Fibroblast of lung (primary cell): Measurements from ENCODE around the gene ACE. TPM values are rescaled to one million over a fixed set of nuclear protein-coding genes. Genes with fewer than 3 reads are reported as not detected.

Experiments used
- DNase-seq, 2 donors: peaks; one replicate each; pipeline versions ENCODE4 v3.0.0 to v3.0.0-alpha.2; 2010; ENCODE audit warnings: low read depth in 2 of 2
- H2AFZ ChIP-seq: 2 replicates; pipeline ENCODE4 v1.5.1; 2012; ENCODE audit warnings: low read length, control low read depth, inconsistent platforms
- H3K27ac ChIP-seq: 2 replicates; pipeline ENCODE4 v1.5.1; 2011; ENCODE audit warnings: low read length, control low read depth; ENCODE audit not compliant: insufficient read depth
- H3K27me3 ChIP-seq: 2 replicates; pipeline ENCODE4 v1.5.1; 2011; ENCODE audit warnings: mild to moderate bottlenecking, low read length; ENCODE audit not compliant: control insufficient read depth, insufficient read depth
- H3K36me3 ChIP-seq: 2 replicates; pipeline ENCODE4 v1.5.1; 2011; ENCODE audit warnings: low read length; ENCODE audit not compliant: control insufficient read depth, insufficient read depth
- H3K4me1 ChIP-seq: 2 replicates; pipeline ENCODE4 v1.5.1; 2011; ENCODE audit warnings: low read length; ENCODE audit not compliant: control insufficient read depth, insufficient read depth; ENCODE audit errors: extremely low read depth
- H3K4me2 ChIP-seq: 2 replicates; pipeline ENCODE4 v1.5.1; 2011; ENCODE audit warnings: low read length, control low read depth; ENCODE audit not compliant: insufficient read depth; ENCODE audit errors: extremely low read depth
- H3K4me3 ChIP-seq, 4 experiments: fragments of 200-600 bp in 1 of 4; sonication (generic) in 1 of 4; replicated peaks in 1 of 4; 2 replicates each; pipeline ENCODE4 v1.5.1; 2011 to 2016; ENCODE audit warnings: low read length in 4 of 4, low read depth in 3 of 4, mild to moderate bottlenecking in 3 of 4, control low read depth in 2 of 4, inconsistent platforms in 1 of 4, mixed read lengths in 1 of 4; ENCODE audit not compliant: insufficient read depth in 1 of 4; ENCODE audit errors: control extremely low read depth in 1 of 4
- H3K79me2 ChIP-seq: 2 replicates; pipeline ENCODE4 v1.5.1; 2012; ENCODE audit warnings: mild to moderate bottlenecking, low read length, inconsistent platforms; ENCODE audit not compliant: control insufficient read depth, insufficient read depth
- H3K9ac ChIP-seq: 2 replicates; pipeline ENCODE4 v1.5.1; 2011; ENCODE audit warnings: mild to moderate bottlenecking, low read length, control low read depth; ENCODE audit not compliant: insufficient read depth
- H3K9me3 ChIP-seq: 2 replicates; pipeline ENCODE4 v1.5.1; 2012; ENCODE audit warnings: low read depth, low read length; ENCODE audit not compliant: control insufficient read depth, insufficient read depth
- H4K20me1 ChIP-seq: 2 replicates; pipeline ENCODE4 v1.5.1; 2011; ENCODE audit warnings: low read length; ENCODE audit not compliant: control insufficient read depth, insufficient read depth; ENCODE audit errors: extremely low read depth
- CTCF ChIP-seq, 2 donors: IDR thresholded peaks in 1 of 2; conservative IDR thresholded peaks in 1 of 2; 1 replicate in 1 of 2; 2 replicates in 1 of 2; pipeline ENCODE4 v1.5.1; 2011 to 2012; ENCODE audit warnings: low read length in 2 of 2, control low read depth in 1 of 2, inconsistent platforms in 1 of 2, low read depth in 1 of 2, mild to moderate bottlenecking in 1 of 2
- EZH2 ChIP-seq: IDR thresholded peaks from 2 replicates; pipeline ENCODE4 v1.5.1; 2012; ENCODE audit warnings: low read length, control low read depth, mild to moderate bottlenecking; ENCODE audit errors: missing control alignments
- polyA plus RNA-seq, 2 donors: library from polyadenylated mRNA; depleted of rRNA in 1 of 2; stranded (reverse) in 1 of 2; unstranded in 1 of 2; fragments of >200 nt; gene quantifications; 2 replicates each; pipeline ENCODE4 v1.2.1, GENCODE V29; 2011 to 2012; ENCODE audit warnings: missing spikeins in 1 of 2
- total RNA-seq: library from RNA; depleted of rRNA; stranded (reverse); fragments of >200 nt; gene quantifications from 2 replicates; pipeline ENCODE4 v1.2.1, GENCODE V29; 2014

Gene ACE
- total and polyA plus RNA-seq, 2 donors (not counting 1 experiment from before 2014, with no cell fraction given) = 0.92 to 2.5 TPM

- Histone ChIP-seq H3K4me3 (no peak overlapping the region), H4K20me1 (no peaks in the 10 kb centered on the region), H3K9ac (no peak overlapping the region), H3K9me3 (no peaks in the 10 kb centered on the region), H2AFZ (no peak overlapping the region), H3K36me3 (no peaks in the 10 kb centered on the region), H3K79me2 (peaks cover 17% of the 10 kb centered on the region), H3K27ac (no peak overlapping the region), H3K4me1 (no peaks in the 10 kb centered on the region), H3K4me2 (no peak overlapping the region), H3K27me3 (no peaks in the 10 kb centered on the region)
- no peak for DNase-seq
- TF ChIP-seq CTCF (conservative IDR thresholded peaks at IDR 0.05 in 1 of 2, IDR thresholded peaks at IDR 0.05 in 1 of 2; ENCODE audit: low read depth in 1 of 2, low read length in 2 of 2) = no peak
- TF ChIP-seq EZH2 = no peak
Observed at GRCh38 chr17:63547083-63547523, 70.2 kb downstream of the ACE start.

Other genes with a start within 250 kb of the ACE start
- 11.6 and 13.7 TPM in 2 replicates for gene CYB561, start 30.8 kb upstream of the ACE start, total RNA-seq
- 7.6 and 7.8 TPM in 2 replicates for gene CYB561, start 30.8 kb upstream of the ACE start, polyA plus RNA-seq
- gene KCNH6, start 46.3 kb downstream of the ACE start, total RNA-seq = not detected in 2 replicates
- gene KCNH6, start 46.3 kb downstream of the ACE start, polyA plus RNA-seq = not detected in 2 replicates
- gene DCAF7, start 73.4 kb downstream of the ACE start, total RNA-seq = 10.0 and 13.9 TPM in 2 replicates
- gene DCAF7, start 73.4 kb downstream of the ACE start, polyA plus RNA-seq = 38.8 and 42.6 TPM in 2 replicates
- 18.7 and 20.3 TPM in 2 replicates for gene TACO1, start 123.8 kb downstream of the ACE start, total RNA-seq
- 26.9 and 35.1 TPM in 2 replicates for gene TACO1, start 123.8 kb downstream of the ACE start, polyA plus RNA-seq
- 21.6 and 32.0 TPM in 2 replicates for gene MAP3K3, start 145.4 kb downstream of the ACE start, total RNA-seq
- gene MAP3K3, start 145.4 kb downstream of the ACE start, polyA plus RNA-seq = 13.8 and 14.3 TPM in 2 replicates
- 3.1 and 3.3 TPM in 2 replicates for gene LIMD2, start 223.1 kb downstream of the ACE start, total RNA-seq
- gene LIMD2, start 223.1 kb downstream of the ACE start, polyA plus RNA-seq = 2.9 TPM in 2 replicates